CD8-positive, alpha-beta memory T cell (primary cell): ENCODE results near the gene SREK1. TPM values are rescaled to one million over a fixed set of nuclear protein-coding genes. Genes with fewer than 3 reads are reported as not detected.

Source experiments
- CTCF ChIA-PET: fragments of 350-600 bp; sonication (Branson Sonifier 250); formaldehyde crosslinking; loops from one replicate; lab custom pipeline; 2021; ENCODE audit warnings: antibody characterized with exemption; lab: Charles Lee
- POLR2A ChIA-PET: fragments of 350-600 bp; sonication (Branson Sonifier 250); formaldehyde crosslinking; loops from one replicate; lab custom pipeline; 2021; ENCODE audit warnings: antibody characterized with exemption; lab: Charles Lee
- DNase-seq, 5 donors: peaks; one replicate each; pipeline versions ENCODE4 v3.0.0 to v3.0.0-alpha.2; 2020 to 2022; ENCODE audit warnings: mixed read lengths in 1 of 5
- H3K27ac ChIP-seq: one replicate; pipeline ENCODE4 v1.7.0; 2013; ENCODE audit warnings: low read depth, mild to moderate bottlenecking, low read length, moderate library complexity
- H3K27me3 ChIP-seq: 2 replicates; pipeline ENCODE4 v1.7.0; 2013; ENCODE audit warnings: low read length, mild to moderate bottlenecking; ENCODE audit not compliant: insufficient read depth, poor library complexity, severe bottlenecking
- H3K36me3 ChIP-seq: 2 replicates; pipeline ENCODE4 v1.7.0; 2013; ENCODE audit warnings: mild to moderate bottlenecking, low read length, moderate library complexity; ENCODE audit not compliant: insufficient read depth
- H3K4me1 ChIP-seq: 2 replicates; pipeline ENCODE4 v1.7.0; 2013; ENCODE audit warnings: mild to moderate bottlenecking, low read length, moderate library complexity; ENCODE audit not compliant: insufficient read depth
- H3K4me3 ChIP-seq: 2 replicates; pipeline ENCODE4 v1.7.0; 2013; ENCODE audit warnings: mild to moderate bottlenecking, low read length
- H3K9me3 ChIP-seq: 2 replicates; pipeline ENCODE4 v1.7.0; 2013; ENCODE audit warnings: mild to moderate bottlenecking, low read length
- H3K27ac Mint-ChIP-seq, 8 donors: one replicate each; pipeline ENCODE4 v1.8.0; 2020 to 2021; ENCODE audit warnings: mixed read lengths in 8 of 8, mild to moderate bottlenecking in 6 of 8, inconsistent platforms in 3 of 8, moderate library complexity in 3 of 8
- H3K27me3 Mint-ChIP-seq, 2 donors: one replicate each; pipeline ENCODE4 v1.8.0; 2020 to 2021; ENCODE audit warnings: mixed read lengths in 2 of 2, mild to moderate bottlenecking in 1 of 2, moderate library complexity in 1 of 2
- H3K36me3 Mint-ChIP-seq, 3 donors: one replicate each; pipeline ENCODE4 v1.8.0; 2020 to 2021; ENCODE audit warnings: mixed read lengths in 3 of 3, inconsistent platforms in 1 of 3, mild to moderate bottlenecking in 1 of 3
- H3K4me1 Mint-ChIP-seq, 3 donors: one replicate each; pipeline ENCODE4 v1.8.0; 2020 to 2021; ENCODE audit warnings: mixed read lengths in 3 of 3, inconsistent platforms in 1 of 3, mild to moderate bottlenecking in 1 of 3
- H3K4me3 Mint-ChIP-seq, 7 donors: one replicate each; pipeline ENCODE4 v1.8.0; 2020 to 2021; ENCODE audit warnings: mixed read lengths in 7 of 7, mild to moderate bottlenecking in 6 of 7, moderate library complexity in 4 of 7, inconsistent platforms in 2 of 7
- H3K9me3 Mint-ChIP-seq, 5 donors: one replicate each; pipeline ENCODE4 v1.8.0; 2020 to 2022; ENCODE audit warnings: mixed read lengths in 5 of 5, mild to moderate bottlenecking in 3 of 5, moderate library complexity in 2 of 5, inconsistent platforms in 1 of 5
- polyA plus RNA-seq: library from polyadenylated mRNA; unstranded; fragments of 300-500 nt; fragmentation: Illumina TruSeq; gene quantifications from one replicate; pipeline ENCODE4 v1.2.3, GENCODE V29; 2021
- total RNA-seq, 2 experiments: library from RNA; stranded (reverse); gene quantifications; one replicate each; pipeline ENCODE4 v1.2.3, GENCODE V29; 2021

Gene SREK1
- total and polyA plus RNA-seq, 3 experiments from 2014 or later: 21.8 to 54.7 (median 51.1) TPM

DNA sequence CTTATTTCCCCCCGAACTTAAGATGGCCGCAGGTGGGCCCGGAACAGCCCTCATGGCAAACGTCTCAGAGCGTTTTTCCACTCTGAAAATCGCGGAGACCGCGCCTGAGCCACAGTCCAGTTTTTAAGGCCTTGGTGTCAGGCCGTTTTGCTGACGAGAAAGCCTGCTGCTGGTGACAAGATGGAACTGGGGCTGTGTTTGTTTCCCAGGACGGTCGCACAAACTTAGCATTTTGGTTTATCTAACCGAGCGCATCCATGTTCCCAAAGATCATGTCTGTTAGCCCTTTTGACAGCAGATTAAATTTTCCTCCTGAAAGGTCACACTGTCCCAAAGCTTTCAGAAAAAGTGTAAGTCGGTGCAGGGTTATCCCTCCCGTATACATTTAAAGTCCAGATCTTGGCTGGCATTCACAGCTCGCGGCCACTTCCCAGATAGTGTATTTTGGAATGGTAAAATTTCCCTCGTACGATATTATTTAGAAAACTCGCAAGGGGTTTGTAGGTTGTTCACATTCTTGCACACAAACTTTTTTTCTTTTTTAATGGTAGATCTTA lies 812 bp downstream of the SREK1 start:
- Mint-ChIP-seq H3K9me3 (no peaks in the 10 kb centered on the region), H3K4me3 (peak overlapping the region; percentile 98 to 100 (median 99)), H3K4me1 (peaks cover 36 to 67% (median 45%) of the 10 kb centered on the region in 3 donors), H3K36me3 (peaks cover 0 to 25% (median 1%) of the 10 kb centered on the region in 3 donors), H3K27me3 (peaks cover 0 to 4% of the 10 kb centered on the region in 2 donors), H3K27ac (peak overlapping the region; percentile 99 to 100 (median 100))
- Histone ChIP-seq H3K4me3 (peak overlapping the region; percentile 70), H3K4me1 (peaks cover 40% of the 10 kb centered on the region), H3K27ac (peak overlapping the region; percentile 99), H3K9me3 (no peaks in the 10 kb centered on the region), H3K27me3 (no peaks in the 10 kb centered on the region), H3K36me3 (no peaks in the 10 kb centered on the region)
- ChIA-PET POLR2A (interaction anchor here (0.5 to 1.5 kb wide), 4 partner anchors 11 to 582 kb away, joined by 3 to 16 read pairs (median 7); partner anchors contain the start of genes CENPK, ERBIN and PPWD1), CTCF (interaction anchor here (1.4 kb wide), 1 partner anchor 384 kb away, joined by 4 read pairs; no protein-coding TSS in a partner anchor)
- peak in 1 of 5 donors; percentile 2 for DNase-seq

DNA sequence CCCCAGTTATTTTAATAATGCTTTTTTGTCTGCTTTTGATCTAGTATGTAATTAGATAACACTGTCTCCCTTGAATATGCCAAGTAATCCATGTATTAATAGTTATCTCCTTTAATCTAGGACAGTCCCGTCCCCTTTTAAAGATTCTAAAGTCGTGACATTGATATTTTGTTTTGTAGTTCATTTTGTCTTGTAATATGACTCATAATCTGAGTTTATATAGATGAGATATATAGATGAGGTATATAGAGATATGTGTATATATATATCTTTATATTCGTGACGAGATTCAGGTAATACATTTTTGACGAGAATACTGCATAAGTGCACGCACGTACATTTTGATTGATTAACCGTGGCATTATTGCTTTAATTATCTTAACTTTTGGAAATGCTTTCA lies 1.6 kb downstream of the SREK1 start:
- CTCF ChIA-PET: no interaction called here
- Histone ChIP-seq H3K4me1 (peaks cover 47% of the 10 kb centered on the region), H3K27ac (peak overlapping the region; percentile 1)

DNA sequence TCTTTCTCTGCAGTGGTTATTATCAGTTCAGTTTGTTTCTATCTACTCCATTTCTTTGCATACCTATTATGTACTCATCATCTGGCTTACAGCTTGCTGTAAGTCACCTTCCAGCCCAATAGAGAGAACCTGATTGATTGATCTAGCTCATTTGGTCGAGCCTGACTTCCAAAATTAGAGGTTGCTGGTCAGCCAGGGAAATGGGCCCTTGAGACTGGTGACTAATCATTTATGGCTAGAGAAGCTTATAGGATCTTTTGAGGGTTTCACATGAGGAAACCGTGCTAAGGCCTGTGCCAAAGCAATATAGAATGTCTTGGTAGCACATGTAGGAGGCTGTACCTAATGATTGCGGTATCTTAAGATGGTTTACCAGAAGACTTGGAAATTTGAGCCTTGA lies 5.8 kb downstream of the SREK1 start:
- H3K4me1 Mint-ChIP-seq: peaks cover 54 to 83% (median 70%) of the 10 kb centered on the region in 3 donors
- ChIA-PET CTCF (no interaction called here), POLR2A (no interaction called here)
- no peaks in the 10 kb centered on the region for H3K9me3 Mint-ChIP-seq
- Histone ChIP-seq H3K9me3 (no peaks in the 10 kb centered on the region), H3K27ac (no peak overlapping the region), H3K4me3 (no peak overlapping the region), H3K4me1 (peaks cover 39% of the 10 kb centered on the region), H3K36me3 (no peaks in the 10 kb centered on the region), H3K27me3 (no peaks in the 10 kb centered on the region)
- peaks cover 0 to 21% (median 1%) of the 10 kb centered on the region in 3 donors for H3K36me3 Mint-ChIP-seq
- H3K27ac Mint-ChIP-seq: peak overlapping the region in 1 of 8 donors; percentile 44
- no peak for DNase-seq
- no peaks in the 10 kb centered on the region for H3K27me3 Mint-ChIP-seq
- H3K4me3 Mint-ChIP-seq: no peak overlapping the region

More for the DNA sequence above, 1.6 kb downstream of the SREK1 start:
- DNase-seq: no peak
- H3K4me1 Mint-ChIP-seq: peaks cover 44 to 75% (median 54%) of the 10 kb centered on the region in 3 donors
- Histone ChIP-seq H3K4me3 (peak overlapping the region; percentile 70), H3K27me3 (no peaks in the 10 kb centered on the region), H3K9me3 (no peaks in the 10 kb centered on the region), H3K36me3 (no peaks in the 10 kb centered on the region)
- H3K36me3 Mint-ChIP-seq: peaks cover 0 to 25% (median 3%) of the 10 kb centered on the region in 3 donors
- POLR2A ChIA-PET: no interaction called here
- no peaks in the 10 kb centered on the region for H3K9me3 Mint-ChIP-seq
- peak overlapping the region; percentile 8 to 100 (median 93) for H3K27ac Mint-ChIP-seq
- H3K4me3 Mint-ChIP-seq: peak overlapping the region; percentile 98 to 100 (median 99)
- H3K27me3 Mint-ChIP-seq: peaks cover 0 to 4% of the 10 kb centered on the region in 2 donors

DNA sequence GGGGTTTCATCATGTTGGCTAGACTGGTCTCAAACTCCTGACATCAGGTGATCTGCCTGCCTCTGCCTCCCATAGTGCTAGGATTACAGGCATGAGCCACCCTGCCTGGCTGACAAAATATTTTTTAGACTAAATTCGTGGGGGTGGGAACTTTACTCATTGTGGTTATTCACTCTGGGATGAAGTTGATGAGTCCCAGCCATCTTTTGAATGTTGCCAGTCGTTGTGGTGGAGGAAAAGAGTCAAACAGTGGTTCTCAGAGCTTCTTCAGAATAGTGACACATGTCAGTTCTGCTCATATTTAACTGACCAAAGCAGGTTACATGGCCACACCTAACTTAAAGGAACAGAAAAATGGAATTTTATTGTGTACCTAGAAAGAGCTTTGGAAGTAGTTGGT lies 6.9 kb downstream of the SREK1 start:
- H3K4me1 Mint-ChIP-seq: peaks cover 52 to 86% (median 62%) of the 10 kb centered on the region in 3 donors
- POLR2A ChIA-PET: no interaction called here
- H3K4me3 Mint-ChIP-seq: peak overlapping the region in 3 of 7 donors; percentile 0 to 44 (median 2)
- CTCF ChIA-PET: no interaction called here
- H3K4me3 ChIP-seq: no peak overlapping the region
- H3K9me3 Mint-ChIP-seq: no peaks in the 10 kb centered on the region
- H3K27me3 ChIP-seq: no peaks in the 10 kb centered on the region
- no peak for DNase-seq
- no peaks in the 10 kb centered on the region for H3K27me3 Mint-ChIP-seq
- peak overlapping the region in 1 of 8 donors; percentile 5 for H3K27ac Mint-ChIP-seq
- no peaks in the 10 kb centered on the region for H3K36me3 ChIP-seq
- peaks cover 0 to 26% (median 3%) of the 10 kb centered on the region in 3 donors for H3K36me3 Mint-ChIP-seq
- peaks cover 34% of the 10 kb centered on the region for H3K4me1 ChIP-seq
- no peak overlapping the region for H3K27ac ChIP-seq
- no peaks in the 10 kb centered on the region for H3K9me3 ChIP-seq

DNA sequence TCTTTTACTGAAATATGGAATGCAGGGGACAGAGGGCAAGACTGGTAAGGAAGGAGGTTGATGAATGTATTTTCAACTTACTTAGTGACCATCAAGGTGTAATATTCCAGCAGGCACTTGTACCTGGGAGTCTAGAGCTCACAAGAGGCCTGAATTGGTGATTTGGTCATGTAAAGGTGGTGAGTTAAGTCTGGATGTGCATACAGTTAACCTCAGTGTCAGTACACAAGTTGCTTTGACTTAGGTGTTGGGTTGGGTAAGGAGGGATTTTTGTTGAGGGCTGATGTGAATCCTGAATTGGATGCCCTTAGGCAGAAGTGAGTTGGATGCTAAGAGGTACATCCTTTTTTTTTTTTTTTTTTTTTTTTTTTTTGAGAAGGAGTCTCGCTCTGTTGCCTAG lies 7.4 kb downstream of the SREK1 start:
- Histone ChIP-seq H3K9me3 (no peaks in the 10 kb centered on the region), H3K4me3 (no peak overlapping the region), H3K36me3 (no peaks in the 10 kb centered on the region), H3K4me1 (peaks cover 30% of the 10 kb centered on the region), H3K27ac (no peak overlapping the region), H3K27me3 (no peaks in the 10 kb centered on the region)
- H3K9me3 Mint-ChIP-seq: no peaks in the 10 kb centered on the region
- ChIA-PET CTCF (no interaction called here), POLR2A (interaction anchor here (0.7 kb wide), 1 partner anchor 11 kb away, joined by 6 read pairs; no protein-coding TSS in a partner anchor)
- H3K36me3 Mint-ChIP-seq: peaks cover 0 to 30% (median 3%) of the 10 kb centered on the region in 3 donors
- H3K27me3 Mint-ChIP-seq: no peaks in the 10 kb centered on the region
- H3K4me3 Mint-ChIP-seq: peak overlapping the region in 2 of 7 donors; percentile 0 to 2
- peaks cover 49 to 86% (median 62%) of the 10 kb centered on the region in 3 donors for H3K4me1 Mint-ChIP-seq
- peak overlapping the region in 1 of 8 donors; percentile 5 for H3K27ac Mint-ChIP-seq
- DNase-seq: no peak

DNA sequence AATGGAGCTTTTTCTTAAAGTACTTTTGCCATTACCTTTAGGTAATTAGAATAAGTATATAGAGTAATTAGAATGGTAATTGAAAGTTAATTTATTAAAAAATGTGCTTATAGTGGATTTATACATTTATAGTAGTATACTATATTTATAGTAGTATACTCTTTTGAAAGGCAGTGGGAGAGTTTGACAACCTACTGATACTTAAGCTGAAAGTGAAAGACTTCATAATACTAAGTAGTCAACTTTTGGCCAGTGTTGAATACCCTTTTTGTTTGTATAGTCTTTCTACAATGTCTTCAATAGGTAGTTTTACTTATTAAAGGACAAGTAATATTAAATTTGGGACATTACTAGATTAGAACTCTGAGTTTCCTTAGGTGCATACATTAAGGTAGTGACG lies 12.9 kb downstream of the SREK1 start:
- Histone ChIP-seq H3K4me1 (no peaks in the 10 kb centered on the region), H3K27me3 (no peaks in the 10 kb centered on the region), H3K9me3 (no peaks in the 10 kb centered on the region), H3K4me3 (no peak overlapping the region), H3K36me3 (peaks cover 5% of the 10 kb centered on the region), H3K27ac (no peak overlapping the region)
- CTCF ChIA-PET: no interaction called here
- DNase-seq: no peak
- Mint-ChIP-seq H3K4me3 (no peak overlapping the region), H3K36me3 (peaks cover 4 to 56% (median 14%) of the 10 kb centered on the region in 3 donors), H3K9me3 (no peaks in the 10 kb centered on the region), H3K27ac (no peak overlapping the region), H3K27me3 (no peaks in the 10 kb centered on the region), H3K4me1 (peaks cover 17 to 46% (median 33%) of the 10 kb centered on the region in 3 donors)
- POLR2A ChIA-PET: interaction anchor here (1.2 kb wide), 1 partner anchor 13 kb away, joined by 4 read pairs; the partner anchor contains the start of gene SREK1

DNA sequence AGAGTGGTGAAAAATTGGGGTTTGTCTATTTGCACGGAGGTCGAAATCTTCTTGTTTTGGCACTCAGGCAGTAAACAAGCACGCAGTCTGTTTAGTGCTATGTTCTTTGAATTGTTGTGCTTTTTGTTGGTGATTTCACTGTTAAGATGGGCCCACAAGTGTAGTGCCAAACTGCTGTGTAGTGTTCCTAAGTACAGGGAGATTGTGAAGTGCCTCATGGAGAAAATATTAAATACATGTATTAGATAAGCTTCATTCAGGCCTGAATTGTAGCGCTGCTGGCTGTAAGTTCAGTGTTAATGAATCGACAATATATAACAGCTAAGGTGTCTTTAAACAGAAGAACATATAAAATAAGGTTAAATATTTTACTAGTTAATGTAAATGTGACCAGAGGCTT lies 17.3 kb downstream of the SREK1 start:
- H3K9me3 Mint-ChIP-seq: no peaks in the 10 kb centered on the region
- H3K27ac Mint-ChIP-seq: no peak overlapping the region
- Histone ChIP-seq H3K36me3 (peaks cover 21% of the 10 kb centered on the region), H3K4me1 (no peaks in the 10 kb centered on the region), H3K9me3 (no peaks in the 10 kb centered on the region), H3K27ac (no peak overlapping the region), H3K4me3 (no peak overlapping the region), H3K27me3 (no peaks in the 10 kb centered on the region)
- H3K36me3 Mint-ChIP-seq: peaks cover 7 to 76% (median 34%) of the 10 kb centered on the region in 3 donors
- DNase-seq: no peak
- ChIA-PET POLR2A (no interaction called here), CTCF (interaction anchor here (1.2 kb wide), 1 partner anchor 8 kb away, joined by 3 read pairs; no protein-coding TSS in a partner anchor)
- no peaks in the 10 kb centered on the region for H3K27me3 Mint-ChIP-seq
- no peak overlapping the region for H3K4me3 Mint-ChIP-seq
- H3K4me1 Mint-ChIP-seq: peaks cover 8 to 24% (median 12%) of the 10 kb centered on the region in 3 donors
